SJSA1 (cell line): ENCODE data around the gene KRT86. TPM values are rescaled to one million over a fixed set of nuclear protein-coding genes. Genes with fewer than 3 reads are reported as not detected.
A peak's percentile ranks its signal among the peaks of the same experiment; 100 is the strongest.
"Not testable (repeated sequence)": the region's sequence is repeated elsewhere in the genome, so short reads cannot be mapped to it uniquely, and the experiment has no call there.

ENCODE experiments used
- DNase-seq, 2 experiments: peaks; one replicate each; pipeline ENCODE4 v3.0.0-alpha.2; 2015 to 2020; ENCODE audit warnings: low spot score in 2 of 2, low read depth in 1 of 2
- H3K27ac ChIP-seq: fragments of 250-450 bp; sonication (Bioruptor Pico); 2 replicates; pipeline ENCODE4 v1.5.1; 2020; ENCODE audit warnings: mild to moderate bottlenecking, moderate library complexity
- H3K27me3 ChIP-seq: fragments of 250-450 bp; sonication (Bioruptor Pico); replicated peaks from 2 replicates; pipeline ENCODE4 v1.5.1; 2020; ENCODE audit warnings: mild to moderate bottlenecking, moderate library complexity
- H3K36me3 ChIP-seq: fragments of 250-450 bp; sonication (Bioruptor Pico); 2 replicates; pipeline ENCODE4 v1.5.1; 2020; ENCODE audit warnings: mild to moderate bottlenecking
- H3K4me1 ChIP-seq: fragments of 250-450 bp; sonication (Bioruptor Pico); replicated peaks from 2 replicates; pipeline ENCODE4 v1.6.1; 2021; ENCODE audit warnings: mild to moderate bottlenecking
- H3K4me3 ChIP-seq: fragments of 250-450 bp; sonication (Bioruptor Pico); 2 replicates; pipeline ENCODE4 v1.5.1; 2020; ENCODE audit warnings: mild to moderate bottlenecking
- H3K9me3 ChIP-seq: fragments of 250-450 bp; sonication (Bioruptor Pico); replicated peaks from 2 replicates; pipeline ENCODE4 v1.5.1; 2020; ENCODE audit warnings: mild to moderate bottlenecking
- total RNA-seq: library from RNA; depleted of rRNA; stranded (reverse); fragments of >200 nt; shearing (Covaris generic); gene quantifications from 2 replicates; pipeline ENCODE4 v1.2.3, GENCODE V29; 2014

The KRT86 gene
- total RNA-seq, 1 experiment from 2014 or later, result 0.37 TPM

DNA sequence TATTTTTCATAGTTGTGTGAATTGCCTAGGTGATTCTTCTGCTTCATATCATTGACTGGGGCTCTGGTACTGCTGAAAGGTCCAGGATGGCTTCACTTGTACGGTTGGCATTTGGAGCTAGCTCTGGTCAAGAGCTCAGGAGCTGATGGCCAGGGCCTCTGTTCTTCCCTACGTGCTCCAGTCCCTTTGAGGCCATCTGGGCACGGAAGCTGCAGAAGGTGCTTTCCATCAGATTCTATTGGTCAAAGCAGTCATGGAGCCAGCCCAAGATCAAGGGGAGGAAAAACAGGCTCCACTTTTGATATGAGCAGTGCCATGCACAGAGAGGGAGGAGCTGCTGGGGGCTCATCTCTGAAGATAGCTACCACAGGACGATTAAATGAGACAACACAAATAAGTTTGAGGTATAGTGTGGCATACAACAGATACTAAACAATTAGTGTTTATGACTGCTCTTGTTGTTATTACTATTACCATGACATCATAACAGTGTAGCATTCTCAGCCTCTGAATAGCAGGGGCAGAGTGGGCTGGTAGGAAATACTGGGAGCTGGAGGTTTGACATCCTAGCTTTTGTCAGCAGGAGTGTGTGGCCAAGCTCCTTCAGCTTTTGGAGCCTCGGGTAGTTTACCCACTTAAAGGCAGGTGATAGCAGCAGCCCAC lies 36.3 kb downstream of the KRT86 start:
- Histone ChIP-seq H3K4me3 (no peak overlapping the region), H3K36me3 (no peaks in the 10 kb centered on the region), H3K27ac (no peak overlapping the region), H3K9me3 (no peaks in the 10 kb centered on the region), H3K4me1 (peaks cover 13% of the 10 kb centered on the region), H3K27me3 (no peaks in the 10 kb centered on the region)
- DNase-seq, result no peak

DNA sequence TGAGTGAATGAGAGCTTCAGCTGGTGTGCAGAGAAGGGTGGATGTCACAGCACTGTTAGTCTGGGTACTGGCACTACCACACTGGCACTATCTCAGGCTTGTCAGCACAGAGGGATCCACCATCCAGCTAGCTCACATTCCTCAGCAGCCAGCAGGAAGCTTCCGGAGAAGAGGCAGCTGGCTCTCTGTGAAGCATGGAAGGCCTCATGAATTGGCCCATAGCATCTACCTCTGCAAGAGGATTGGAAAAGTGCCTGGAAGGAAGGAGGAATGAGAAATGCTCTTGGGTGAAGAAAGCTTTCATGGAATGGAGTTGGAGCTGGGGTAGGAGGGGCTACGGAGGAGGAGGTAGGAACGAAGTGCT lies 36.8 kb downstream of the KRT86 start:
- no peaks in the 10 kb centered on the region for H3K36me3 ChIP-seq
- peaks cover 13% of the 10 kb centered on the region for H3K4me1 ChIP-seq
- DNase-seq, result no peak
- no peak overlapping the region for H3K27ac ChIP-seq
- no peaks in the 10 kb centered on the region for H3K9me3 ChIP-seq
- no peak overlapping the region for H3K4me3 ChIP-seq
- no peaks in the 10 kb centered on the region for H3K27me3 ChIP-seq

DNA sequence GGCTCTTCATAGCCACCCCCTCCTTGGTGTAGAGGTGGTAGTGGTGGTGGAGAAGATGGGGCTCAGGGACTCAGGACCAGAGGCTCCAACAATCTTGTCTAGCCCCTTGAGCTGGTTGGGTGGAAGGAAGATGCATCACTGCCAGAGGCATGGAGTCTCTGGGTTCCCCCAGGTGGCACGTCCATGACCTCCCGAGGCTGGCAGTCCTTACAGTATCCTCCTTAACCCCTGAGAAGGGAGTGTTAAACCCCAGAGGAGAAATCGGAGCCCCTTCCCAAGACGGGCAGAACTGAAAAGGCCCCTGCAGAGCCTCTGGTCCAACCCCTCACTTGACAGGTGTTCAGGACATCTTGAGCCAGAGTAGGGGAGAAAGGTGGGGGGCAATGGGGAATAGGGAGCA lies 37.6 kb downstream of the KRT86 start:
- H3K4me3 ChIP-seq, result no peak overlapping the region
- H3K9me3 ChIP-seq, result no peaks in the 10 kb centered on the region
- H3K27ac ChIP-seq, result no peak overlapping the region
- peaks cover 13% of the 10 kb centered on the region for H3K4me1 ChIP-seq
- no peaks in the 10 kb centered on the region for H3K27me3 ChIP-seq
- no peaks in the 10 kb centered on the region for H3K36me3 ChIP-seq
- no peak for DNase-seq

DNA sequence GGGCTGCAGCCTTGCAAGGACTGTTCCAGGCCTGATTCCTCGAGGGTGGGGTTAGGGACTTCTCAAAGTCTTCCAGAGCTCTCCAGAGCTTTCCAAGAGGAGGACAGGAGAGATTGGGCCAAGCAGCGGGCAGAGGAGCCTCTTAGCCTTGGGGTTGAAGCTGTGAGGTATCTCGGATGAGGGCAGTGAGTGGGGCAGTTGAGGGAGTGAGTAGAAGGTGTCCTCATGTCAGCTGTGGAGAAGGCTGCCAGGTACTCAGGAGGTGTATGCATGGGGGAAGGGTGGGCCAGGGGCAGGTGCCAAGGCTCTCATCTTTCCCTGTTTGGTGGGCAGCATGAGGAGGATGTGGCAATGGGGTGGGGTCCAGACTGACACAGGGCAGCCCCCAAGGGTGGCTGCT lies 39.0 kb downstream of the KRT86 start:
- no peaks in the 10 kb centered on the region for H3K27me3 ChIP-seq
- peak in 1 of 2 experiments; percentile 23 for DNase-seq

DNA sequence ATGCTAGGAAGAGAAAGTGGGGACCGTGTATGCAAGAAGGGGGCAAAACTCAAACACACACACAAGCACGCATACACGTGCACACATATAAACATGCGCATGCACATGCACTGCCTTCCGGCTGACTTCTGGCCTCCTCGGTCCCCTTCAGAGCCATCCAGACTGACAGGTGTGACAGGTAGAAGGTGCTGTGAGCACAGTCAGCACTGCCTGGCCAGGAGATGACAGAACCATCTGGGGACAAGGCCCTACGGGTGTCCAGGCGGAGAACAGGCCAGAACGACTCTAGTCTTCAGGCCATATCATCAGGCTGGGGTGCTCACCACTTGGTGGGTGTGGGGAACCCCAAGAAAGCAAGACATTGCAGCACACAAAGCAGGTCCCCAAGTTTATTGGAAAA lies 39.5 kb downstream of the KRT86 start:
- Histone ChIP-seq H3K36me3 (no peaks in the 10 kb centered on the region), H3K27ac (no peak overlapping the region), H3K4me3 (no peak overlapping the region), H3K4me1 (peaks cover under 1% of the 10 kb centered on the region), H3K9me3 (no peaks in the 10 kb centered on the region), H3K27me3 (no peaks in the 10 kb centered on the region)
- peak in 1 of 2 experiments; percentile 30 for DNase-seq

More for the DNA sequence above, 39.0 kb downstream of the KRT86 start:
- peaks cover 5% of the 10 kb centered on the region for H3K4me1 ChIP-seq
- H3K9me3 ChIP-seq, result no peaks in the 10 kb centered on the region
- H3K27ac ChIP-seq, result no peak overlapping the region
- no peaks in the 10 kb centered on the region for H3K36me3 ChIP-seq
- no peak overlapping the region for H3K4me3 ChIP-seq

DNA sequence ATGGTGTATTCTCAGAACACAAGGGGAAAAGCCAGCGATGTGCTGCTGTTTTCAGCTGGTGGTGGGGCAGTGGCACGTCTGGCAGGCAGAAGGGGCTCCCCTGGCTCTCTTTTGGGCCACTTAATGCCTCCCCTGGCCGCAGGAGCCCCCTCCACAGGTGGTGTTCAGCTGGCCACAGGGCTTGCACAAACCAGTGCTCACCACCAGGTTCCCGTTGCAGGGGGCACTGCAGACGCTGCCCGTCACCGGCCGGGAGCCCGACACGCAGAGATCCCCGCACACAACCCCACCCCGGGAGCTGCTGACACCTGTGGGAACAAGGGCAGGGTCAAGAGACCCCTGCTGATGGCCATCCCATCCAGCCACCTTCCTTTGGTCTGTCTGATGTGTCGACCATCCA lies 40.1 kb downstream of the KRT86 start:
- peak in 1 of 2 experiments; percentile 30 for DNase-seq
- no peaks in the 10 kb centered on the region for H3K4me1 ChIP-seq
- no peaks in the 10 kb centered on the region for H3K9me3 ChIP-seq
- no peak overlapping the region for H3K4me3 ChIP-seq
- H3K27ac ChIP-seq, result no peak overlapping the region
- no peaks in the 10 kb centered on the region for H3K27me3 ChIP-seq
- no peaks in the 10 kb centered on the region for H3K36me3 ChIP-seq

DNA sequence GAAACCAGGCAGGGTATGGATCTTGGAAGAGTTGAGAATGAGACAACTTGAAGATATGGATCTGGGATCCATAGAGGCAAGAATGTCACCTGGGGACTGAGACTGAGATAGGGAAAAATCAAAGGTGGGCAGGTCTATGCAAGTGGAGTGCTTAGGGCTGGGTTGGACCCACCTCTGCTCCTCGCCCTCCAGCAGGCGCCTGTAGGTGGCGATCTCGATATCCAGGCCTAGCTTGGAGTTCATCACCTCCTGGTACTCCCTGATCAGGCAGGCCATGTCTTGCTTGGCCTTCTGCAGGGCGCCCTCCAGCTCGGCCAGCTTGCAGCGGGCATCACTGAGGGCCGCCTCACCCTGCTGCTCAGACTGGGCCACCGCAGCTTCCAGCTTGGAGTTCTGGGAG lies 41.3 kb downstream of the KRT86 start:
- not testable (repeated sequence) for H3K9me3 ChIP-seq, H3K27me3 ChIP-seq, H3K4me3 ChIP-seq, H3K27ac ChIP-seq, H3K36me3 ChIP-seq, H3K4me1 ChIP-seq, DNase-seq

DNA sequence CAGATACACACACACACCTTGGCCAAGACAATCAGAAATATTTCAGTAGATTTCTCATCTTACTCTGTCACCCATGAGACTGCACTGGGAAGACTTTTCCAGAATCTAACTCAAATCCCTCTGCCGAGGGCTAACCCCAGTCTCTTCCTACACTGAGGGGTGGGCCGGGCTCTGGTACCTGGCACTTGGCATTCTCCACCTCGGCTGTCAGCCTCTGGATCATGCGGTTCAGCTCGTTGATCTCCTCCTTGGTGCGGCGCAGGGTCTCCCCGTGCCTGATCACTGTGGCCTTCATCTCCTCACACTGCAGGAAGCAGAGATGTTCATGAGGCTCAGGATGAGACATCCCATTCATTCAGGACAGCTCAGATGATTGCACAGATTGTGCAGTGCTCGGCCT lies 41.8 kb downstream of the KRT86 start:
- Histone ChIP-seq H3K9me3 (no peaks in the 10 kb centered on the region), H3K27ac (no peak overlapping the region), H3K4me3 (no peak overlapping the region), H3K27me3 (no peaks in the 10 kb centered on the region), H3K4me1 (no peaks in the 10 kb centered on the region), H3K36me3 (no peaks in the 10 kb centered on the region)
- no peak for DNase-seq

DNA sequence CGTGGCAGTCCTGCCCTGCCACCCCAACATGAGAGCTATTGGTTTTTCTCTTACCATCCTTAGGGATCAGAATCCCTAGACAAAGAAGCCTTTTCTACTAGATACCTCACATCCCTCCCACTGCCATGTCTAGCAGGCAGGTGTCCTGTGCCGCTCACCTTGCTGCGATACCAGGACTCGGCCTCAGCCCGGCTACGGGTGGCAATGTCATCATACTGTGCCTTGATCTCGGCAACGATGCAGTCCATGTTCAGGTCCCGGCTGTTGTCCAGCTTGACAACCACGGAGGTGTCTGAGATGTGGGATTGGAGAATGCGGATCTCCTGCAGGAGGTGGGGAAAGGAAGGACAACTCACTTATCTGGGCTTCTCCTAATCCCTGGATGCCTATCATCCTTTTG lies 42.3 kb downstream of the KRT86 start:
- no peak for DNase-seq
- H3K27ac ChIP-seq, result no peak overlapping the region
- no peaks in the 10 kb centered on the region for H3K9me3 ChIP-seq
- H3K4me3 ChIP-seq, result no peak overlapping the region
- H3K36me3 ChIP-seq, result no peaks in the 10 kb centered on the region
- no peaks in the 10 kb centered on the region for H3K4me1 ChIP-seq
- no peaks in the 10 kb centered on the region for H3K27me3 ChIP-seq

DNA sequence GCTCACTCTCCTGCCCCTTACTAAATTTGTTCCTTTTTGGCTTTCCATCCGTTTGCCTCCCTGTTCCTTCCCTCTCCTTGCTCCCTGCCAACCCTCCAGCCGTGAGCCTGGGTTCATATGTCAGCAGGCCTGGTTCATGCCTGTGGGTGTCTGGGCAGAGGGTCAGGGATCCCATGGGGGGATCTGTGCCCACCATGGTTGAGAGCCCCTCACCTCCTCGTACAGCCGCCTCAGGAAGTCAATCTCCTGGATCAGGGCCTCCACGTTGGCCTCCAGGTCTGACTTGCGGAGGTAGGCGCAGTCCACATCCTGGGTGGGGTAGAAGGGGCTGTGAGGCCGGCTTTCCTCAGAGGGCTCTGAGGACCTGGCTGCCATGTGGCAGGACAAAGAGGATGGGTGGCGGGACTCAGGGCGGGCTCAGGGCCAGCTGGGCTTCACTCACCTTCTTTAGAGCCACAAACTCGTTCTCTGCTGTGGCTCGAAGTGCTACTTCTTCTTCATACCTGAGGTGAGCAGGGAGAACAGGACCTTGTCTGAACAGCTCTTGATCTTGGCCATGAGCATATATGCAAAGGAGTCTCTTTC lies 43.1 kb downstream of the KRT86 start:
- DNase-seq, result peak in 1 of 2 experiments; percentile 40
- no peak overlapping the region for H3K27ac ChIP-seq
- H3K27me3 ChIP-seq, result no peaks in the 10 kb centered on the region

DNA sequence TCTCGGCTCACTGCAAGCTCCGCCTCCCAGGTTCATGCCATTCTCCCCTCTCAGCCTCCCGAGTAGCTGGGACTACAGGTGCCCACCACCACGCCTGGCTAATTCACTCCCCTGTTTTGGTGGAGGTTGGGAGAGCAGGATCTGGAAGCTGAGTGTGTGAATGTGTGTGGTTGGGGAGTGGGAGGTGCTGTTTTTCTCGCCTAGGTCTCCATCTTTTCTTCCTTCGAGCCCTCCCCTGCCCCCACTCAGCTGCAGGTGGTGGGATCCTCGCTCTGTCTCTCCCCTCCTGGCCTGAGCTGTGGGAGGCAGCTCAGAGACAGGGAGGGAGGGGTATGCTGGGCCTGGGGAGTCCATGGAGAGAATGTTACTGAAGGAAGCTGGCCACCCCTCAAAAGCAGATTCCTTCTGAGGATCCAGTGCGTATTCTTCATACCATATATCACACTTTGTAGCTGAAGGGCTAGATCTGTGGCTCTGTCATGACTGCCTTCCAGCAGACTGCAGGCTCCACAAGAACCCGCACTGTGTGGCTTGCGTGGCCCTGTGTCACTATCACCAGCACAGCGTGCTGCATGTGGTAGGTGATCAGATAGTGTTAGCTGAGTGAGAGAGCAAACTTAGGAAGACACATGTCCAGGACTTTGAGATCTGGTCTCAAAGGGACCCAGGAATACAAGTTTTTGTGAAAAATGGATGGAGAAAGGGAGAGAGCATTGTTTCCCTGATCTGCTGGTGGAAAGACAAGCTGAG lies 44.0 kb downstream of the KRT86 start:
- H3K9me3 ChIP-seq, result no peaks in the 10 kb centered on the region
- no peaks in the 10 kb centered on the region for H3K27me3 ChIP-seq
- H3K4me3 ChIP-seq, result no peak overlapping the region
- no peaks in the 10 kb centered on the region for H3K36me3 ChIP-seq
- H3K4me1 ChIP-seq, result no peaks in the 10 kb centered on the region
- no peak for DNase-seq
- no peak overlapping the region for H3K27ac ChIP-seq

More for the DNA sequence above, 43.1 kb downstream of the KRT86 start:
- Histone ChIP-seq H3K4me3 (no peak overlapping the region), H3K4me1 (no peaks in the 10 kb centered on the region), H3K36me3 (no peaks in the 10 kb centered on the region), H3K9me3 (no peaks in the 10 kb centered on the region)

DNA sequence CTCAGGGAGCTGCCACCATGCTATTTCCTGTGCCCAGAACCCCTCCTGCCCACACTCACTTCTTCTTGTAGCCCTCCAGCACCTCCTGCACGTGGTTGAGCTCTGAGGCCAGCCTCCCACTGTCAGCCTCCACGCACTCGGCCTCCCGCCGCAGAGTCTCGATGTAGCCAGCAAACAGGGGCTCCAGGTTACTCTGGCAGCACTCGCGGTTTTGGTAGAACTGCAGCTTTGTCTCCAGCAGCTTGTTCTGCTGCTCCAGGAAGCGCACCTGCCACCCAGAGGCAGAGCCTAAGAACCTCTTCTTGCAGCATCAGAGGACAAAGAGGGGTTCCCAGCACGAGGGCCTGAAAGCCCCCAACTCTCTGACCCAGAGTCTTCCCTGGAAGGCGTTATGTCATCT lies 44.7 kb downstream of the KRT86 start:
- Histone ChIP-seq H3K27me3 (no peaks in the 10 kb centered on the region), H3K4me1 (no peaks in the 10 kb centered on the region)

DNA sequence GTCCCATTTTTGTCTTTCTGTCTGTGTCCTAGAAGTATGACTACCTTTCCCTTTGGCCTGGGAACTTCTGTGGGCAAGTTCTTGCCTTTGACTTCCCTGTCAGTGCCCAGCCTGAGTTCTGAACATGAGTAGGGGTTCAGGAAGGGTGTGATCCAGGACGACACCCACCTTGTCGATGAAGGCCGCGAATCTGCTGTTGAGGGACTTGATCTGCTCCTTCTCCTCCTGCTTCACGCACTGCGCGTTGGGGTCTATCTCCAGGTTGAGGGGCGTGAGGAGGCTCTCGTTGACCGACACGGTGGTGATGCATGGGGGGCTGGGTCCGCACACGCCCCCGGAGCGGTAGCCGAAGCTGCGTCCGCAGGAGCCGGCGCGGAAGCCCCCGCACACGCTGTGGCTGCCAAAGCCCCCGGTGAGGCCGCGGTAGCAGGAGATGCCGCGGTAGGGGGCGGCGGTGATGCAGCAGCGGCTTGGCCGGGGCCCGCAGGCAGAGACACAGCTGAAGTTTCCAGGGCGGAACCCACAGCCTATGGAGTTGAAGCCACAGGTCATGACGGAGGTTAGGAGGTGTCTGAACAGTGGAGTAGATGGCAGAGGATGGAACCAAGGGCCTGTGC lies 46.4 kb downstream of the KRT86 start, which contains the start of gene KRT83:
TSS of gene KRT83 (minus strand) at position 615 of the 617 bp plus-strand sequence. CDS start at position 552, 63 bp downstream.
- Histone ChIP-seq H3K27ac (no peak within 1 kb of the TSS), H3K36me3 (no peaks in the 10 kb centered on the region), H3K27me3 (no peaks in the 10 kb centered on the region), H3K4me3 (no peak within 1 kb of the TSS), H3K9me3 (no peaks in the 10 kb centered on the region), H3K4me1 (no peaks in the 10 kb centered on the region)
- no peak for DNase-seq

More for the DNA sequence above, 44.7 kb downstream of the KRT86 start:
- no peaks in the 10 kb centered on the region for H3K9me3 ChIP-seq
- no peak for DNase-seq
- H3K4me3 ChIP-seq, result no peak overlapping the region
- no peak overlapping the region for H3K27ac ChIP-seq
- no peaks in the 10 kb centered on the region for H3K36me3 ChIP-seq

DNA sequence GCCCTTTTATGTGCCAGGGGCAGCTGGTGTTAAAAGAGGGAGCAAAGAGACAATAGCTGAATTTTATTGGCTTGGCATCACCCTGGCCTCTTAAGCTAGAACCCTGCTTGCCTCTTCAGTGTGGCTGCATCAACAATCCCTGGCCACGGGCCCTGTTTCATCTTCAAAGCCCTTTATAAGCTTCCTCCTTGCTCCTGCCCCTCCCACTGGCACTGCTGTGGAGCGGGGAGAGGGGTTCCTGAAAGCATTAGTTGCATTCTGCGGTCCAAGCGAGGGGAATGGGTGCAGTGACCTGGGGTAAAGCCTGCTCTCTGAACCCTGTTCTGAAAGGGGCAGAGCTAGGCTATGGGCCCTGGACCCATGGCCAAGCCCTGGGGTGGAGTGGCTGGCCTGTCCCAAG lies 47.0 kb downstream of the KRT86 start:
- Histone ChIP-seq H3K27ac (no peak overlapping the region), H3K9me3 (no peaks in the 10 kb centered on the region), H3K27me3 (no peaks in the 10 kb centered on the region), H3K36me3 (no peaks in the 10 kb centered on the region), H3K4me3 (no peak overlapping the region), H3K4me1 (no peaks in the 10 kb centered on the region)
- DNase-seq, result no peak
